MCF 10A (cell line): Measurements from ENCODE around the gene NOTCH2. TPM values are rescaled to one million over a fixed set of nuclear protein-coding genes. Genes with fewer than 3 reads are reported as not detected.

Experiments used
- BruUV-seq: library from RNA; stranded (reverse); fragments of 400-500 nt; replicated peaks from 2 replicates; lab custom pipeline; 2021; lab: Mats Ljungman, UMichigan
- CTCF ChIA-PET: fragments of 300-600 bp; sonication (Branson Sonifier 250); formaldehyde crosslinking; extraction: SDS; loops from one replicate; lab custom pipeline; 2021; ENCODE audit warnings: antibody characterized with exemption, inconsistent platforms; lab: Yijun Ruan, JAX
- POLR2A ChIA-PET: fragments of 300-600, 350-650 bp; sonication (Branson Sonifier 250); formaldehyde crosslinking; extraction: SDS; loops from one replicate; lab custom pipeline; 2020; ENCODE audit warnings: antibody characterized with exemption, inconsistent platforms; lab: Yijun Ruan, JAX
- DNase-seq: peaks from one replicate; pipeline ENCODE4 v3.0.0-alpha.2; 2018; ENCODE audit not compliant: unreplicated experiment
- H3K27ac Mint-ChIP-seq: one replicate; pipeline ENCODE4 v1.8.0; 2022; ENCODE audit warnings: mild to moderate bottlenecking, low read depth, mixed read lengths; ENCODE audit not compliant: unreplicated experiment
- H3K27me3 Mint-ChIP-seq: one replicate; pipeline ENCODE4 v1.8.0; 2022; ENCODE audit warnings: mixed read lengths; ENCODE audit not compliant: insufficient read depth, unreplicated experiment
- H3K36me3 Mint-ChIP-seq: one replicate; pipeline ENCODE4 v1.8.0; 2022; ENCODE audit warnings: mild to moderate bottlenecking, moderate library complexity, mixed read lengths; ENCODE audit not compliant: insufficient read depth, unreplicated experiment
- H3K4me1 Mint-ChIP-seq: one replicate; pipeline ENCODE4 v1.8.0; 2022; ENCODE audit warnings: mixed read lengths; ENCODE audit not compliant: insufficient read depth, unreplicated experiment
- H3K4me3 Mint-ChIP-seq: one replicate; pipeline ENCODE4 v1.8.0; 2022; ENCODE audit warnings: mild to moderate bottlenecking, moderate library complexity, mixed read lengths; ENCODE audit not compliant: unreplicated experiment
- H3K9me3 Mint-ChIP-seq: one replicate; pipeline ENCODE4 v1.8.0; 2022; ENCODE audit warnings: mixed read lengths; ENCODE audit not compliant: unreplicated experiment
- intact Hi-C: fragments of 100-400 bp; cut with micrococcal nuclease; formaldehyde crosslinking; loops from 2 replicates; pipeline ENCODE4 v1.14.1; 2022
- total RNA-seq: library from RNA; stranded (reverse); gene quantifications from 2 replicates; pipeline ENCODE4 v1.2.3, GENCODE V29; 2022
- TF ChIP-seq, protein P1 (sequence below): fragments of 200-600 bp; IDR thresholded peaks from one replicate; pipeline ENCODE4 v1.8.0; 2022; ENCODE audit warnings: antibody characterized with exemption, mild to moderate bottlenecking; ENCODE audit not compliant: unreplicated experiment

NOTCH2 gene
- total RNA-seq, 1 experiment from 2014 or later = 128 TPM

DNA sequence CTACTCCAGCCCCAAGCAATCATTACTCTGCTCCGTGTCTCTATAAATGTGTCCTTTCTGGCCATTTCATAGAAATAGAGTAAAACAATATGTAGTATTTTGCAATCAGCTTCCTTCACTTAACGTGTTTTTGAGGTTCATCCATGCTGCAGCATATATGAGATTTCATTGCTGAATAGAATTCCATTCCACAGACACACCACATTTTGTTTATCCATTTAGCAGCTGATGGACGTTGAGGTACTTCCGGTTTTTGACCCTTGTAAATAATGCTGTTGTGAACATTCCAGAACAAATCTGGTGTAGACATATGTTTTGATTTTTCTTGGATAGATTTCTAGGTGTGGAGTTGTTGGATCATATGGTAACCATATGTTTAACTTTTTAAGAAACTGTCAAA, 203.8 kb downstream of the NOTCH2 start:
- DNase-seq = no peak
- Mint-ChIP-seq H3K27me3 (peaks cover 11% of the 10 kb centered on the region), H3K4me1 (no peaks in the 10 kb centered on the region), H3K27ac (no peak overlapping the region), H3K36me3 (no peaks in the 10 kb centered on the region), H3K9me3 (no peaks in the 10 kb centered on the region), H3K4me3 (no peak overlapping the region)
- ChIA-PET CTCF (interaction anchor here (0.7 to 1.4 kb wide), 2 partner anchors 9 to 56 kb away, joined by 4 to 6 read pairs; no protein-coding TSS in a partner anchor), POLR2A (no interaction called here)
- TF ChIP-seq, protein P1, sequence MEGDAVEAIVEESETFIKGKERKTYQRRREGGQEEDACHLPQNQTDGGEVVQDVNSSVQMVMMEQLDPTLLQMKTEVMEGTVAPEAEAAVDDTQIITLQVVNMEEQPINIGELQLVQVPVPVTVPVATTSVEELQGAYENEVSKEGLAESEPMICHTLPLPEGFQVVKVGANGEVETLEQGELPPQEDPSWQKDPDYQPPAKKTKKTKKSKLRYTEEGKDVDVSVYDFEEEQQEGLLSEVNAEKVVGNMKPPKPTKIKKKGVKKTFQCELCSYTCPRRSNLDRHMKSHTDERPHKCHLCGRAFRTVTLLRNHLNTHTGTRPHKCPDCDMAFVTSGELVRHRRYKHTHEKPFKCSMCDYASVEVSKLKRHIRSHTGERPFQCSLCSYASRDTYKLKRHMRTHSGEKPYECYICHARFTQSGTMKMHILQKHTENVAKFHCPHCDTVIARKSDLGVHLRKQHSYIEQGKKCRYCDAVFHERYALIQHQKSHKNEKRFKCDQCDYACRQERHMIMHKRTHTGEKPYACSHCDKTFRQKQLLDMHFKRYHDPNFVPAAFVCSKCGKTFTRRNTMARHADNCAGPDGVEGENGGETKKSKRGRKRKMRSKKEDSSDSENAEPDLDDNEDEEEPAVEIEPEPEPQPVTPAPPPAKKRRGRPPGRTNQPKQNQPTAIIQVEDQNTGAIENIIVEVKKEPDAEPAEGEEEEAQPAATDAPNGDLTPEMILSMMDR = no peak
- no TSS peak for BruUV-seq
- intact Hi-C loops = no loop called here

DNA sequence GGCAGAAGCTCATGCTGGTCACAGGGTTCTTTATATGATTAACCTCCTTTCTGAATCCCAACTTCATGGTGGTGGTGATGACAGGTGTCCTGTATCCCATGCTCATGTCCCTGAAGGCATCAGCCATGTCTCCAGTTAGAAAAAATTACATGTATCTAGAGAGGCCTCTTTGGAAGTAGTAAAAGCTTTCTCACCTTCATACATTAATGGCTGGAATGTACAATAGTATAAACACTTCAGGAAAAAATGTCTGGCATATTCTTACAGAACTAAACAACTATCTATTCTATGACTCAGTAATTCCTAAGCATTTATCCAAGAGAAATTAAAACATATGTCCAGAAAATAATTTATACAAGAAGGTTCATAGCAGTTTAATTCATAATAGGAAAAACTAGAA, 207.2 kb downstream of the NOTCH2 start:
- Mint-ChIP-seq H3K27ac (no peak overlapping the region), H3K36me3 (no peaks in the 10 kb centered on the region), H3K4me3 (no peak overlapping the region), H3K9me3 (no peaks in the 10 kb centered on the region), H3K27me3 (peaks cover 11% of the 10 kb centered on the region), H3K4me1 (no peaks in the 10 kb centered on the region)
- BruUV-seq = no TSS peak
- ChIA-PET CTCF (no interaction called here), POLR2A (interaction anchor here (0.6 kb wide), 1 partner anchor 238 kb away, joined by 3 read pairs; no protein-coding TSS in a partner anchor)
- intact Hi-C loops = no loop called here
- TF ChIP-seq, protein P1 = no peak
- DNase-seq = no peak

Other genes with a start within 250 kb of the NOTCH2 start
- gene ADAM30, start 173.1 kb downstream of the NOTCH2 start, total RNA-seq = not detected in 2 replicates
- gene SEC22B, start 106.9 kb upstream of the NOTCH2 start, total RNA-seq = 38.0 and 46.4 TPM in 2 replicates